NCI-H2227 (cell line): Measurements from ENCODE around the gene ELMOD1.
"Not testable (repeated sequence)": the region's sequence is repeated elsewhere in the genome, so short reads cannot be mapped to it uniquely, and the experiment has no call there.

Experiments used
- DNase-seq: peaks from one replicate; lab custom pipeline; 2025; ENCODE audit not compliant: unreplicated experiment; lab: John Stamatoyannopoulos, UW

Gene ELMOD1

GRCh38 chr11:107590460-107591377 lies at the start of gene ELMOD1:
Gene ELMOD1, plus strand, starts transcription at chr11:107591147. Its CDS starts 27,043 bp downstream, at chr11:107618190.
- DNase-seq: peak; percentile 42

GRCh38 chr11:107545101-107545514 lies 45.8 kb upstream of the ELMOD1 start:
- DNase-seq: no peak

- DNase-seq: no peak
Observed at GRCh38 chr11:107547961-107548360, 43.0 kb upstream of the ELMOD1 start.

DNA sequence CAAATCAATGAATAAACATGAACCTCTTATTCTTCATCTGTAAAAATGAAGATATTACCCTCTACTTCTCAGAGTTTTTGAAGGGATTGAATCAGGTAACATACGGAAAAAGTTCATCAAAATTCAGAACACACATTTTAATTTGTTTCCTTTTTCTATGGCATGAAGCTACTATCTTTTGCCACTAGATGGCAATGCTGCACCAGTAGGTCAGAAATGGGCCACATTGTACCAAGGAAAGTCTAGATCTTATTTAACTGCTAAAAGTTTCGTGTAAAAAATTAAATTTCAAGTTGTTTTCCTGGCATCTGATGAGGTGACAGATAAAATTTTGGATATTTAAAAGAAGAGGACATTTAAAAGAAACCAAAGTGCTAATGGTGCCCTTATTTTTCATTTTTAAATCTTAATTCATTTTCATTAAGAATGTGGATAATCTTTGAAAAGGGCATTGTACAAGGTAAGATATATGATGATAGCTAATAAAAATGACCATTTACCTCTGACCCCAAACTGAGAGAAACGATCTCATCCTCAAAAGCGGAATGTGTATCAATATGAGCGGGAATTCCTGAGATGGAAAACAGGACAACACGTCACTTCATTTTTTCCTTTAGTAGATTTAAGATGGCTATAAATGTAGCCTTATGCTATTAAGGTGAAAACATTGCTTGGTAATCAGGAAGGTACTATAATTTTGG lies 41.5 kb upstream of the ELMOD1 start:
- DNase-seq: peak; percentile 26

DNA sequence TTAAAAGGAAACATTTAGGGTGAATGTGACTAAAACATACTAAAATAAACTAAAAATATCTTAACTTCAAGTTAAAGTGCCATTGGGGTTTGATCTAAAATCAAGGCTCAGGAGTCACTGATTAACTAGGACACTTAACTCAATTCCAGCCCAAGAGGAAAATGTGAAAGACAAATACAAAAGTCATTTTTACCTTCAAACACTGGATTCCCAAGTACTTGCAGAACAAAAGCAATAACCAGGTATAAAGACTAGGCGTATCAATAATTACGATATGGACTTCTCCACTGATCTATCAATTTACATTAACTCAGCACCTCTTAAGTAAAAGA lies 41.0 kb upstream of the ELMOD1 start:
- no peak for DNase-seq

GRCh38 chr11:107550304-107550703 lies 40.6 kb upstream of the ELMOD1 start:
- DNase-seq: no peak

DNA sequence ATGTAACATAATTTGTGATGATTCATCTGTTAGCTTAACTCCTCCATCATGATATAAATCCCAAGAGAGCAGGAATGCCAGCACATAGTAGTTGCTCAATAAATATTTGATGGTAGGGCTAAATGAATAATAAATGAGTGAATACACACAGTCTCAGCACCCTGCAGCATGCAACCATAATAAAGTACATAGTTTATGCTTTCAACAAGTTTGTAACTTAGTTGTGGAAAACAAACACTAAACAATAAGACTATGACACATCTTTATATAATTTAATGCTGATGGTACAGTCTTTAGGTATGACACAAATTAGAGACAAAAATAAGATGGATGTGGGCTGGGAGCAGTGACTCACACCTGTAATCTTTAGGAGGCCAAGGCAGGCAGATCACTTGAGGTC lies 29.3 kb upstream of the ELMOD1 start:
- DNase-seq: no peak

- no peak for DNase-seq
Observed at GRCh38 chr11:107562647-107563208, 28.2 kb upstream of the ELMOD1 start.

DNA sequence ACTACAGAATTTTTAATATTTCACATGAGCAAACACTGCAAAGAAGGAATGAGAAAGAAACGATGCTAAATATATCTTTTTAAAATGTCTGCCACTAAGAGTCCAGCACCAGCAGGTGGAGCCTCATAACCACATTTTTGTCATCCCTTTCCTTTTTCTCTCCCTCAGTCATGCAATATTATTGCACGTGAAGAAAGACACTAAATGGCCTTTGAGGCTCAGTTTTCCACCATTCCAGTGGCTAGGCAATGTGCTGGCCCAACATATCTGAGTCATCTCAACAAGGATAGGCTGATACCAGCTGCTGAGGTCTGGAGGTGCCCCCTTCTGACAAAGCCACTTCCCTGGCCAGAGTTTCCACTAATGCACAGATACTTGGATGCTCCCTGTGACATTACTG lies 27.2 kb upstream of the ELMOD1 start:
- peak; percentile 39 for DNase-seq

DNA sequence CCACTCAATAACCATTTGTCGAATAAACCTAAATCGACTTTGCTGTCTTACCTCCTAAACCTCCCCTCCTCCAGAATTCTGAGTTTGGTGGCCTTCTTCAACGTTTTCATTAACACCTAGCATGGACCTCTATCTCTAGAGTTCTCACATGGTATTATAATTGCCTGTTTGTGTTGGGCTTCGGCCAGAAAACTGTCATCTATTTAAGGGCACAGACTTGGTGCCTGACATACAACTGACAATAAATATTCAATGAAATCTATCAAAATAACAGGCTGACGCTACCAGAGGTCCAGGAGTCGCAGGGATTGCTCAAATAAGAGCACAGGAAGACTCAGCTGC lies 26.1 kb upstream of the ELMOD1 start:
- no peak for DNase-seq

DNA sequence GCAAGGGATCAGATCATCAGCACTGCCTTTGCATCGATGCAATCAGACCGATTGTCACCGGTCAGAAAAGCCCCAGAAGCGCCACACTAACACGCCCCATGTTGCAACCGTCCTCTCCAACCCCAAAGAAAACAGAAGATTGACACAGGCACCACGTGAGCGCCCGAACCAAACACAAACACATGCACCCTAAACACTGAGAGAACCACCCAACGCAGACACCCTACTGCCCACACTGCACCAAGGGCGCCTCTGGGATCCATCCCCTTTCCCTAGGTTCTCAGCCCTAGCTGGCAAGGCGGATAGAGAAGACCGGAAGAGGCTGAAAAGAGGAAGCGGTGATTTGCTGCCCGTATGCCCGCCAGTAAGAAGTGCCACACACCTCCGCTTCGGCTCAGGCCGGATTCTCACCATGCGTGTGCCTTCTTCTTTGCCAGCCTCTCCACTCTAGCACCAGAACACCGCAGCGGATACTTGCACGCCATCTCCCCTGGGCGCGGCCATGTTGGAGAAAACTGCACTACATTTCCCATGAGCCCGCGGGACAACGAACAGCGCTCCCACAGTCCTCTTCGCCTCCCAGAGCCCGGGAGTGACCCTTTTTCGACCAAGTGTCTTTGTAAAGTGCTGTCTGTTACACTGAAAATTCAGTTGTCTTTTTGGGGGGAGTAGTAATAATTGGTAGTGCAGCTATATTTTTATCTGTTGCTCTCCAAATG lies 25.6 kb upstream of the ELMOD1 start, which contains the start of gene ALKBH8:
TSS of gene ALKBH8 (minus strand) at position 517 of the 719 bp plus-strand sequence. CDS start 4,842 bp downstream, outside the sequence.
- DNase-seq: peak; percentile 72

- DNase-seq: not testable (repeated sequence)
Observed at GRCh38 chr11:107565955-107566501, 24.9 kb upstream of the ELMOD1 start.

DNA sequence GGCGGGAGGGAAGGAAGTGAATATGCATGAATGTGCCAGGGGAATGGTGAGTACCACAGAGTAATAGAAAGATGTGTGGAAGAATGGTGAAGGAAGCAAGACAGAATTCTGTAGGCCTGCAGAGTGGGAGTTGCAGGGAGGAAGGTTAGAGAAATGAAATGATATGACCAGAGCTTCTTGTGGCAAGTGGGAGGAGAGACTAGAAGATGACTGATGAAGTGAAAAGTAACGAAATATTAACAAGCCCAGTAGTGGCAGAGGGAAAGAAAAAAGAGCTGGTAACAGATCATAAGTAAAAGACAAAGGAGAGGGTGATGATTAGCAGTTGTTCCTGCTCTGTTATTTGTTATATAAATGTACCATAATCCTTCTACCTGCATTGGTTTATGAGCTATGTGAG lies 24.4 kb upstream of the ELMOD1 start:
- DNase-seq: no peak

DNA sequence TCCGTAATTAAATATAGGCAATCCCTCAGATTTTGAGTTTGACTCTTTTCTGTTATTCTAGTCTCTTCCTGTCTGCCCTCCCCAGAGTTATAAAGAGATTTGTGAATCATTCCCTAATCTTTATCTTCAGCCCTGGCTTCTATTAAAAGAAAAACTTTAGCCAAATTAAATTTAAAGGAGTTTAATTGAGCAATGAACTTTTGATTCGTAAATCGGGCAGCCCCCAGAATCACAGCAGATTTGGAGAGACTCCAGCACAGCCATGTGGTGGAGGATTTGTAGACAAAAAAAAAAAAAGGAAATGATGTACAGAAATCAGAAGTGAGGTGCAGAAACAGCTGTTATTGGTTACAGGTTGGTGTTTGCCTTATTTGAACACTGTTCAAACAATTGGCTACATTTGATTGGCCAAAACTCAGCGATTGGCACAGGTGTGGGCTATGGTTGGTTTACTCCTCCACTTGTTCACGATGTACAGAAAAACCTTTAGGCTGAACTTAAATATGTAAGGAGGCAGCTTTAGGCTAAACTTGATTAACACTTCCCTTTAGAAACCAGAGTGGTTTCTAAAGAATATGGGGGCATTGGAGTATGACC lies 23.1 kb upstream of the ELMOD1 start:
- DNase-seq: no peak

GRCh38 chr11:107570015-107570414 lies 20.9 kb upstream of the ELMOD1 start:
- DNase-seq: no peak

- no peak for DNase-seq
Observed at GRCh38 chr11:107573438-107573837, 17.5 kb upstream of the ELMOD1 start.

DNA sequence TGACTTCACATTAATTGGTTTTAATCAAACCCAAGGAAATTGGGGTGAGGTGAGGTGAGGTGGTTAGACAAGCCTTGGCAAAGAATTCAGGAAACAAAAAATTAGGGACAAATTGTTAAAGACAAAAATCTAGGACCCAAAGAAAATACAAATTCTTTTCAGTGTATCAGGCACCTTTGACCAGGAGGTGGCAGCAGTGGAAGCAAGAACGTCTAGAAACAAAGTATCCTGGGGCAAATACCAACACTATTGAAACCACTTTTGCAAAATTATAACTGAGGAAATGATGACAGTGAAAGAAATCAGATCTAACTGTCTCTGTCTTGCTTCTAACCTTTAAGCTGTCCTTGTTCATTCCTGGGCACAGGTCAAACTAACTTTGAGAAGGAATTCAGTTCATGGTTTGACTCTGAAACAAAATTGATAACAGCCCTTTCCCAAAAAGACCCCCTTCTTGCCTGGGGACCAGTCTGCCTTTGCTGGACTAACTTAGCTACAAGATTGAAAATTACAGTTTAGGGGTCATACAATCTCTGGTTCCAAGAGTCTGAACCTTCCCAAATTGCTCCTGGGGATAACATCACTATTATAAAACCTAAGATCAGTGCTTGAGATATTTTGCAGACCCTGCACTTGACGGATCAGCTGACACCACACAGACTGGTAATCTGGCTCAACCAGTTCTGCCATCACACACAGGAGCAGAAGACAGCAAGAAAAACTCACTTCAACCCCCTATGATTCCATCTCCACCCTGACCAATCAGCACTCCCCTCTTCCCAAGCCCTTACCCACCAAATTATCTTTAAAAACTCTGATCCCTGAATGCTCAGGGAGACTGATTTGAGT lies 14.2 kb upstream of the ELMOD1 start:
- peak; percentile 27 for DNase-seq

GRCh38 chr11:107577346-107577711 lies 13.6 kb upstream of the ELMOD1 start:
- no peak for DNase-seq

GRCh38 chr11:107579169-107579568 lies 11.8 kb upstream of the ELMOD1 start:
- not testable (repeated sequence) for DNase-seq

- no peak for DNase-seq
Observed at GRCh38 chr11:107581147-107581546, 9.8 kb upstream of the ELMOD1 start.
